Measurements from ENCODE around the gene ROGDI.

ROGDI gene

DNA sequence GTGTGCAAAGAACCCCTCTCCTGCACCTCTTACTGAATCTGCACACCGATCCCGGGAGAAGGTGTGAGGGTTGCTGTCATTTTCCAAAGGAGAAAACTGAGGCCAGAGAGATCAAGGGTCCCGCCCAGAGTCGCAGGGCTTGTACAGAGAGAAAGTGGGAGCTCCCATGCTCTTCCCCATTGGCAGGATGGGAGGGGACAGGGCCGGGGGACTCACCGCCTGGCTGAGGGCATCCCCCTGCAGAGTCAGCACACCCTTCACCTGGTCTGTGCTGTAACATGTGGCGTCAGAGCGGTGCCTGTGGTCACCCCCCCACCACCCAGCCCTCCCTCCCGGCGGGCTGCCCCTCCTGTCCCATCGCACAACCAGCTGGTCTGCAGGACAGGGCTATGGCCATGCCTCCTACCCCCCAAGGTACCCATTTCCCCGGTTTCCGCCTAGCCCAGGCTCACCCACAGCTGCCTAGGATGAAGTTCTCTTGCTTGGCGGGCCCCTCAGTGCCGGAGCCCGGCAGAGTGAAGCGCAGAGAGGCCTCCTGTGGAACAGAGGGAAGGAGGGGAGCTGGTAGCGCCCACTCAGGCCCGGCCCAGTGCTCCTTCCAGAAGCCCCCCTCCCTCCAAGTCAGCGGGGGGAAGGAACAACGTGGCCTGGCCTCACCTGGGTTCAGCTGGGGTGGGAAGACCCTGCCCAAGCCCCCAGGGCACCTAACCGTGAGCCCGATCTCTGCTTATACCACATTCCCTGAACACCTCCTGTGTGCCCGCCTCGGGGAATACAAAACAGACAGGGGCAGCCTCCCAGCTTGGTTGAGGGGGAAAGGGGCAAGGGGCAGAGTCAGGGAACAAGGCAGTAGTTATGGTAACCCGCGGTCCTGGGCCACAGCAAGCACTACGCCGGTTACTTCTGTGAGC is 1.1 kb downstream of the ROGDI start:
- POLR2A ChIA-PET, result interaction anchor here (2.1 kb wide), 1 partner anchor 67 kb away, joined by 8 read pairs; the partner anchor contains the start of genes ANKS3 and DNAAF8
- DNase-seq (ENCODE audit: low read depth, low spot score), result no peak
- H3K4me3 ChIP-seq (ENCODE audit: low read depth, low read length), result peak overlapping the region; percentile 80
- TF ChIP-seq, protein P1, sequence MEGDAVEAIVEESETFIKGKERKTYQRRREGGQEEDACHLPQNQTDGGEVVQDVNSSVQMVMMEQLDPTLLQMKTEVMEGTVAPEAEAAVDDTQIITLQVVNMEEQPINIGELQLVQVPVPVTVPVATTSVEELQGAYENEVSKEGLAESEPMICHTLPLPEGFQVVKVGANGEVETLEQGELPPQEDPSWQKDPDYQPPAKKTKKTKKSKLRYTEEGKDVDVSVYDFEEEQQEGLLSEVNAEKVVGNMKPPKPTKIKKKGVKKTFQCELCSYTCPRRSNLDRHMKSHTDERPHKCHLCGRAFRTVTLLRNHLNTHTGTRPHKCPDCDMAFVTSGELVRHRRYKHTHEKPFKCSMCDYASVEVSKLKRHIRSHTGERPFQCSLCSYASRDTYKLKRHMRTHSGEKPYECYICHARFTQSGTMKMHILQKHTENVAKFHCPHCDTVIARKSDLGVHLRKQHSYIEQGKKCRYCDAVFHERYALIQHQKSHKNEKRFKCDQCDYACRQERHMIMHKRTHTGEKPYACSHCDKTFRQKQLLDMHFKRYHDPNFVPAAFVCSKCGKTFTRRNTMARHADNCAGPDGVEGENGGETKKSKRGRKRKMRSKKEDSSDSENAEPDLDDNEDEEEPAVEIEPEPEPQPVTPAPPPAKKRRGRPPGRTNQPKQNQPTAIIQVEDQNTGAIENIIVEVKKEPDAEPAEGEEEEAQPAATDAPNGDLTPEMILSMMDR (IDR thresholded peaks at IDR 0.05; ENCODE audit: insufficient read depth, low read length, missing control alignments), result no peak
- CTCF ChIA-PET, result interaction anchor here (1.5 to 2.0 kb wide), 2 partner anchors 155 kb away, joined by 3 to 15 read pairs; no protein-coding TSS in a partner anchor

DNA sequence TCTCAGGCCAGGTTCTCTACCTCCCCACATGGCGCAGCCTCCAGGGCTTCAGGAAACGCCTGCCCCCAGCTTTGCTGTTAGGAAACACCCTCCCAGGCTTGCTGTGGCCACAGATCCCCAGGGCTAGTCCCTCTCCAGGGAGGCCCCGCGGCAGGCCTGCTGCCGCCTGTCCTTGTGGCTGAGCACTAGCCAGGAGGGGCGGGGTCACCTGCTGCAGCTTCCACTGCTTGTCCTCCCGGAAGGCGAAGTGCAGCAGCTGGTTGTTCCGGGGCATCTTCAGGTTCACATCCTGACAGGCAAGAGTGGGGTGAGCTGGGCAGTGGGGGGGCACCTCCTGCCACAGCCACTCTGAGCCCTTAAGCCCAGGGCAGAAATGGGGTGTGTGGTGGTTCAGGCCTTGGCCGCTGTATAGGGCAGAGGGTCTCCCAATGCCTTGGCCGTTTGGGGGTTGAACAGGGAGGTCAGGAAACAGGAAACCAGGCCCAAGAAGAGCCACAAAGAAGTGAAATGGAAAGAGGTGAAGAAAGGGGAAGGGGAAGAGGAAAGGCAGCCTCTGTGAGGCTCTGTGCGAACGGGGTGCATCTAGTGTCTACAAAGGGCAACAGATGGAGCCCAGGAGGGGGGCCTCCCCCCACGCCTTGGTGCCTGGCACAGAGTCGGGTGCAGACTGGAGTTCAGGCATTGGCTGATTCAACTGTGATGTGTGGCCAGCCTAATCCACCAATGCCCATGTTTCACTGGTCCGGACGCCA is 2.0 kb downstream of the ROGDI start:
- CTCF ChIA-PET, result interaction anchor here (1.5 kb wide), 1 partner anchor 156 kb away, joined by 3 read pairs; no protein-coding TSS in a partner anchor
- POLR2A ChIA-PET, result no interaction called here
- no peak for DNase-seq (ENCODE audit: low read depth, low spot score)
- TF ChIP-seq, protein P1 (IDR thresholded peaks at IDR 0.05; ENCODE audit: insufficient read depth, low read length, missing control alignments), result no peak
- H3K4me3 ChIP-seq (ENCODE audit: low read depth, low read length), result no peak overlapping the region

DNA sequence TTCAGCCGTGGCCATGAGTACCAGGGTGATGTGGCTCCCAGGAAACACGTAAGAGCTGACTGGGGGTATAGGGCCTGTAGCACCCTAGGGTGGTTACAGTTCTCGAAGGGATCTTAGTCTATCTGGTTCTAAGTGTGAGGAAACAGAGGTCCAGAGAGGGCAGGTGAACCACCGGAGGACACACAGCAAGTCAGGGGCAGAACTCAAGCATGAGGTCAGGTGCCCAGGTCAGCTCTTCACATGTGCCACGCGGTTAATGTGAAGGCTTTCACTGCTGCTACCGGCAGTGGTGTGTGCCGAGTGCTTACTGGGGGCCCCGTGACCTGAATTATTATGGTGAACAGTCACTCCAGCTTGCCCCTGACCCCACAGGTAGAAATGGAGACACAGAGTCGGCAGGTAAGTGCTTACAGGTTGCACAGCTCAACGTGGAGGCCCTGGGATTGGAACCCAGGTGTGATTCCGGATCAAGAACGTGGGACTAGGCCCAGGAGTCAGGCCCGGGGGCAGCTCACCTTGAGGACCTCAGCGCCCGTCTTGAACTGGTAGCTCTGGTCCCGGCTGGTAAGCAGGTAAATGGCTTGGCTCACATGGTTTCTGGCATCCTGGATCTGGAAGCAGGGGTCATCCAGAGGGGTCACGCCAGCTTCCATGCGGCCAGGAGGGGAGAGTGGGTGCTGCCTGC is 3.1 kb downstream of the ROGDI start:
- H3K4me3 ChIP-seq (ENCODE audit: low read depth, low read length), result no peak overlapping the region
- no peak for DNase-seq (ENCODE audit: low read depth, low spot score)
- POLR2A ChIA-PET, result no interaction called here
- TF ChIP-seq, protein P1 (IDR thresholded peaks at IDR 0.05; ENCODE audit: insufficient read depth, low read length, missing control alignments), result no peak
- CTCF ChIA-PET, result interaction anchor here (1.5 kb wide), 1 partner anchor 157 kb away, joined by 3 read pairs; no protein-coding TSS in a partner anchor

DNA sequence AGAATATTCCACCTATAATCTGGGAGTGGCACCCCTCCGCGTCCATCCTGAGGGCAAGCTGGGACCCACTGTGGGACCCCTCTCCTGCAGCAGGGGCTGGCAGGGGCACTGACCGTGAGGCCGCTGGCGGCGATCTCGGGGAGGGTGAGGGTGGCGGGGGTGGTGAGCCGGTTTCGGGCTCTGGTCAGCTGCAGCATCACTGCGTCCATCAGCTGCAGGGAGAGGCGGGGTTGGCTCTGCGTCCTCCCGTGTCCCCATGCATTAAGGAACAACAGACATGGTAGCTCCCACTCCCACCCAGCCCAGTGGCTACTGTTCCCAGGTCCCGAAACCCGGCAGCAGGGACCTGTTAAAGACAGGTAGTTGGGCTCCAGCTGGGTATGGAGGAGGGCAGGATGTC is 4.0 kb downstream of the ROGDI start:
- ChIA-PET CTCF (no interaction called here), POLR2A (no interaction called here)
- no peak overlapping the region for H3K4me3 ChIP-seq (ENCODE audit: low read depth, low read length)
- no peak for DNase-seq (ENCODE audit: low read depth, low spot score)
- TF ChIP-seq, protein P1 (IDR thresholded peaks at IDR 0.05; ENCODE audit: insufficient read depth, low read length, missing control alignments), result no peak

GRCh38 chr16:4797805-4798252 is 4.6 kb downstream of the ROGDI start:
- H3K4me3 ChIP-seq (ENCODE audit: low read depth, low read length), result no peak overlapping the region
- TF ChIP-seq, protein P1 (IDR thresholded peaks at IDR 0.05; ENCODE audit: insufficient read depth, low read length, missing control alignments), result no peak
- no peak for DNase-seq (ENCODE audit: low read depth, low spot score)
- CTCF ChIA-PET, result no interaction called here
- POLR2A ChIA-PET, result no interaction called here
